ENCODE measurements around the gene TNN. TPM values are rescaled to one million over a fixed set of nuclear protein-coding genes. Genes with fewer than 3 reads are reported as not detected.

TNN gene
- total and polyA plus RNA-seq, 2 donors from 2014 or later: 0.26 TPM; not detected in 1

- no peak for TF ChIP-seq CTCF (IDR thresholded peaks at IDR 0.05; ENCODE audit: borderline replicate concordance, extremely low read depth, insufficient read depth)
- FAIRE-seq (no peak), DNase-seq (no peak)
- Histone ChIP-seq H3K4me3 (ENCODE audit: low read length in 3 of 3) (no peak overlapping the region), H3K36me3 (ENCODE audit: control insufficient read depth in 2 of 3, insufficient read depth in 3 of 3, low read length in 3 of 3) (peaks cover 3 to 46% (median 38%) of the 10 kb centered on the region in 3 donors), H3K4me1 (ENCODE audit: control insufficient read depth in 2 of 3, insufficient read depth in 2 of 3, low read depth in 1 of 3, low read length in 3 of 3) (no peaks in the 10 kb centered on the region), H3K9ac (ENCODE audit: low read length in 3 of 3) (no peak overlapping the region), H3K9me3 (ENCODE audit: control insufficient read depth in 2 of 3, insufficient read depth in 1 of 3, low read length in 3 of 3) (no peaks in the 10 kb centered on the region), H3K27ac (ENCODE audit: low read depth in 2 of 2, low read length in 2 of 2) (no peak overlapping the region), H3K27me3 (ENCODE audit: control insufficient read depth, insufficient read depth, low read length) (no peaks in the 10 kb centered on the region)
- intact Hi-C loops (cut with DNase I): no loop called here
Measured at GRCh38 chr1:175162955-175163354, 95.3 kb downstream of the TNN start.

- Histone ChIP-seq H3K4me1 (ENCODE audit: control insufficient read depth in 2 of 3, insufficient read depth in 2 of 3, low read depth in 1 of 3, low read length in 3 of 3) (no peaks in the 10 kb centered on the region), H3K9ac (ENCODE audit: low read length in 3 of 3) (no peak overlapping the region), H3K9me3 (ENCODE audit: control insufficient read depth in 2 of 3, insufficient read depth in 1 of 3, low read length in 3 of 3) (no peaks in the 10 kb centered on the region), H3K4me3 (ENCODE audit: low read length in 3 of 3) (no peak overlapping the region), H3K36me3 (ENCODE audit: control insufficient read depth in 2 of 3, insufficient read depth in 3 of 3, low read length in 3 of 3) (peaks cover 3 to 46% (median 38%) of the 10 kb centered on the region in 3 donors), H3K27me3 (ENCODE audit: control insufficient read depth, insufficient read depth, low read length) (no peaks in the 10 kb centered on the region), H3K27ac (ENCODE audit: low read depth in 2 of 2, low read length in 2 of 2) (no peak overlapping the region)
- FAIRE-seq (no peak), DNase-seq (no peak)
- intact Hi-C loops (cut with DNase I): no loop called here
- TF ChIP-seq CTCF (IDR thresholded peaks at IDR 0.05; ENCODE audit: borderline replicate concordance, extremely low read depth, insufficient read depth): no peak
Measured at GRCh38 chr1:175163702-175164101, 96.1 kb downstream of the TNN start.

GRCh38 chr1:175164751-175165150, 97.1 kb downstream of the TNN start:
- peaks cover 3 to 46% (median 35%) of the 10 kb centered on the region in 3 donors for H3K36me3 ChIP-seq (ENCODE audit: control insufficient read depth in 2 of 3, insufficient read depth in 3 of 3, low read length in 3 of 3)
- no peak for FAIRE-seq
- intact Hi-C loops (cut with DNase I): no loop called here
- no peak overlapping the region for H3K4me3 ChIP-seq (ENCODE audit: low read length in 3 of 3)
- no peak overlapping the region for H3K9ac ChIP-seq (ENCODE audit: low read length in 3 of 3)
- H3K27ac ChIP-seq (ENCODE audit: low read depth in 2 of 2, low read length in 2 of 2): no peak overlapping the region
- no peaks in the 10 kb centered on the region for H3K9me3 ChIP-seq (ENCODE audit: control insufficient read depth in 2 of 3, insufficient read depth in 1 of 3, low read length in 3 of 3)
- TF ChIP-seq CTCF (IDR thresholded peaks at IDR 0.05; ENCODE audit: borderline replicate concordance, extremely low read depth, insufficient read depth): no peak
- no peaks in the 10 kb centered on the region for H3K4me1 ChIP-seq (ENCODE audit: control insufficient read depth in 2 of 3, insufficient read depth in 2 of 3, low read depth in 1 of 3, low read length in 3 of 3)
- DNase-seq: no peak
- no peaks in the 10 kb centered on the region for H3K27me3 ChIP-seq (ENCODE audit: control insufficient read depth, insufficient read depth, low read length)

- H3K9me3 ChIP-seq (ENCODE audit: control insufficient read depth in 2 of 3, insufficient read depth in 1 of 3, low read length in 3 of 3): no peaks in the 10 kb centered on the region
- H3K4me1 ChIP-seq (ENCODE audit: control insufficient read depth in 2 of 3, insufficient read depth in 2 of 3, low read depth in 1 of 3, low read length in 3 of 3): no peaks in the 10 kb centered on the region
- H3K27me3 ChIP-seq (ENCODE audit: control insufficient read depth, insufficient read depth, low read length): no peaks in the 10 kb centered on the region
- no peak for TF ChIP-seq CTCF (IDR thresholded peaks at IDR 0.05; ENCODE audit: borderline replicate concordance, extremely low read depth, insufficient read depth)
- intact Hi-C loops (cut with DNase I): no loop called here
- H3K27ac ChIP-seq (ENCODE audit: low read depth in 2 of 2, low read length in 2 of 2): no peak overlapping the region
- H3K4me3 ChIP-seq (ENCODE audit: low read length in 3 of 3): no peak overlapping the region
- DNase-seq: no peak
- H3K9ac ChIP-seq (ENCODE audit: low read length in 3 of 3): no peak overlapping the region
- FAIRE-seq: no peak
- H3K36me3 ChIP-seq (ENCODE audit: control insufficient read depth in 2 of 3, insufficient read depth in 3 of 3, low read length in 3 of 3): peaks cover 0 to 29% (median 26%) of the 10 kb centered on the region in 3 donors
Measured at GRCh38 chr1:175166746-175167145, 99.1 kb downstream of the TNN start.
